Camera-type eye (tissue), 1 donor: ENCODE results near the gene IGFBP7. TPM values are rescaled to one million over a fixed set of nuclear protein-coding genes. Genes with fewer than 3 reads are reported as not detected.

Experiments used
- total RNA-seq: library from RNA; depleted of rRNA; stranded (reverse); fragments of >200 nt; gene quantifications from one replicate; pipeline ENCODE4 v1.2.3, GENCODE V29; 2014

Gene IGFBP7
- total RNA-seq = 290 TPM

GRCh38 chr4:57109847-57110639 is at the start of gene IGFBP7:
Gene IGFBP7 (minus strand): TSS chr4:57110385. CDS start chr4:57110351, 34 bp downstream.

Other genes with a start within 250 kb of the IGFBP7 start
- 53.6 TPM for gene REST, start 202.5 kb downstream of the IGFBP7 start, total RNA-seq
- gene NOA1, start 132.8 kb downstream of the IGFBP7 start, total RNA-seq = 20.5 TPM
- 149 TPM for gene POLR2B, start 131.5 kb downstream of the IGFBP7 start, total RNA-seq